HL-60 (cell line): ENCODE results near the gene CHST14.

Source experiments
- GABPA ChIP-seq: IDR thresholded peaks from 2 replicates; pipeline ENCODE4 v1.6.1; 2012; ENCODE audit warnings: low read depth
- TF ChIP-seq, protein P1 (sequence below): IDR thresholded peaks from one replicate; pipeline ENCODE4 v1.5.1; 2011; ENCODE audit warnings: low read length, control low read depth, inconsistent platforms; ENCODE audit not compliant: insufficient read depth
- TF ChIP-seq, protein P2 (sequence below): IDR thresholded peaks from 2 replicates; pipeline ENCODE4 v1.6.1; 2012; ENCODE audit warnings: low read depth; ENCODE audit not compliant: insufficient replicate concordance

GRCh38 chr15:40481341-40482074 is 10.7 kb downstream of the CHST14 start:
- TF ChIP-seq, protein P1, sequence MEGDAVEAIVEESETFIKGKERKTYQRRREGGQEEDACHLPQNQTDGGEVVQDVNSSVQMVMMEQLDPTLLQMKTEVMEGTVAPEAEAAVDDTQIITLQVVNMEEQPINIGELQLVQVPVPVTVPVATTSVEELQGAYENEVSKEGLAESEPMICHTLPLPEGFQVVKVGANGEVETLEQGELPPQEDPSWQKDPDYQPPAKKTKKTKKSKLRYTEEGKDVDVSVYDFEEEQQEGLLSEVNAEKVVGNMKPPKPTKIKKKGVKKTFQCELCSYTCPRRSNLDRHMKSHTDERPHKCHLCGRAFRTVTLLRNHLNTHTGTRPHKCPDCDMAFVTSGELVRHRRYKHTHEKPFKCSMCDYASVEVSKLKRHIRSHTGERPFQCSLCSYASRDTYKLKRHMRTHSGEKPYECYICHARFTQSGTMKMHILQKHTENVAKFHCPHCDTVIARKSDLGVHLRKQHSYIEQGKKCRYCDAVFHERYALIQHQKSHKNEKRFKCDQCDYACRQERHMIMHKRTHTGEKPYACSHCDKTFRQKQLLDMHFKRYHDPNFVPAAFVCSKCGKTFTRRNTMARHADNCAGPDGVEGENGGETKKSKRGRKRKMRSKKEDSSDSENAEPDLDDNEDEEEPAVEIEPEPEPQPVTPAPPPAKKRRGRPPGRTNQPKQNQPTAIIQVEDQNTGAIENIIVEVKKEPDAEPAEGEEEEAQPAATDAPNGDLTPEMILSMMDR = no peak
- TF ChIP-seq, protein P2, sequence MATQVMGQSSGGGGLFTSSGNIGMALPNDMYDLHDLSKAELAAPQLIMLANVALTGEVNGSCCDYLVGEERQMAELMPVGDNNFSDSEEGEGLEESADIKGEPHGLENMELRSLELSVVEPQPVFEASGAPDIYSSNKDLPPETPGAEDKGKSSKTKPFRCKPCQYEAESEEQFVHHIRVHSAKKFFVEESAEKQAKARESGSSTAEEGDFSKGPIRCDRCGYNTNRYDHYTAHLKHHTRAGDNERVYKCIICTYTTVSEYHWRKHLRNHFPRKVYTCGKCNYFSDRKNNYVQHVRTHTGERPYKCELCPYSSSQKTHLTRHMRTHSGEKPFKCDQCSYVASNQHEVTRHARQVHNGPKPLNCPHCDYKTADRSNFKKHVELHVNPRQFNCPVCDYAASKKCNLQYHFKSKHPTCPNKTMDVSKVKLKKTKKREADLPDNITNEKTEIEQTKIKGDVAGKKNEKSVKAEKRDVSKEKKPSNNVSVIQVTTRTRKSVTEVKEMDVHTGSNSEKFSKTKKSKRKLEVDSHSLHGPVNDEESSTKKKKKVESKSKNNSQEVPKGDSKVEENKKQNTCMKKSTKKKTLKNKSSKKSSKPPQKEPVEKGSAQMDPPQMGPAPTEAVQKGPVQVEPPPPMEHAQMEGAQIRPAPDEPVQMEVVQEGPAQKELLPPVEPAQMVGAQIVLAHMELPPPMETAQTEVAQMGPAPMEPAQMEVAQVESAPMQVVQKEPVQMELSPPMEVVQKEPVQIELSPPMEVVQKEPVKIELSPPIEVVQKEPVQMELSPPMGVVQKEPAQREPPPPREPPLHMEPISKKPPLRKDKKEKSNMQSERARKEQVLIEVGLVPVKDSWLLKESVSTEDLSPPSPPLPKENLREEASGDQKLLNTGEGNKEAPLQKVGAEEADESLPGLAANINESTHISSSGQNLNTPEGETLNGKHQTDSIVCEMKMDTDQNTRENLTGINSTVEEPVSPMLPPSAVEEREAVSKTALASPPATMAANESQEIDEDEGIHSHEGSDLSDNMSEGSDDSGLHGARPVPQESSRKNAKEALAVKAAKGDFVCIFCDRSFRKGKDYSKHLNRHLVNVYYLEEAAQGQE = no peak
- TF ChIP-seq GABPA = no peak
